PFSK-1 (cell line): Measurements from ENCODE around the gene CC2D2A.

Experiments
- POLR2AphosphoS5 ChIP-seq: IDR thresholded peaks from 2 replicates; pipeline ENCODE4 v1.6.1; 2012; ENCODE audit warnings: low read depth, mild to moderate bottlenecking, control low read depth, low read length, moderate library complexity
- SIN3A ChIP-seq: IDR thresholded peaks from 2 replicates; pipeline ENCODE4 v1.6.1; 2012; ENCODE audit warnings: mild to moderate bottlenecking, low read length, moderate library complexity, borderline replicate concordance; ENCODE audit not compliant: insufficient read depth
- TAF1 ChIP-seq: IDR thresholded peaks from 2 replicates; pipeline ENCODE4 v1.6.1; 2012; ENCODE audit warnings: low read length, control low read depth, borderline replicate concordance; ENCODE audit not compliant: insufficient read depth
- TF ChIP-seq, protein P1 (sequence below), 2 experiments: IDR thresholded peaks; 2 replicates each; pipeline versions ENCODE4 v1.6.1 to v1.8.0; 2011 to 2012; ENCODE audit warnings: low read depth in 2 of 2, low read length in 2 of 2, control low read depth in 1 of 2, inconsistent platforms in 1 of 2, mild to moderate bottlenecking in 1 of 2, moderate library complexity in 1 of 2; ENCODE audit not compliant: insufficient read depth in 1 of 2

DNA sequence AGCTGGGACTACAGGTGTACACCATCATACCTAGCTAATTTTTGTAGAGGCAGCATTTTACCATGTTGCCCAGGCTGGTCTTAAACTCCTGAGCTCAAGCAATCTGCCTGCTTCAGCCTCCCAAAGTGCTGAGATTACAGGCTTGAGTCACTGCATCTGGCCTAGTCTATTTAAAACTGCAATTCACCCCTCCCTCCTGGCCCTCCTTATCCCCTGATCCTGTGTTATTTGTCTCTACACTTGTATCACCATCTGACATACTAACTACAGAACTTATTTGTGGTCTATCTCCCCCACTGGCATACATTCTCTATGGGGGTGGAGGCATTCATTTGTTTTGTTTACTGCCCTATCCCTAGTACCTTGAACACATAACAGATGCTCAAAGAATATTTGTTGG, 23.7 kb downstream of the CC2D2A start:
- TF ChIP-seq SIN3A (no peak), POLR2AphosphoS5 (no peak), TAF1 (no peak)
- TF ChIP-seq, protein P1, sequence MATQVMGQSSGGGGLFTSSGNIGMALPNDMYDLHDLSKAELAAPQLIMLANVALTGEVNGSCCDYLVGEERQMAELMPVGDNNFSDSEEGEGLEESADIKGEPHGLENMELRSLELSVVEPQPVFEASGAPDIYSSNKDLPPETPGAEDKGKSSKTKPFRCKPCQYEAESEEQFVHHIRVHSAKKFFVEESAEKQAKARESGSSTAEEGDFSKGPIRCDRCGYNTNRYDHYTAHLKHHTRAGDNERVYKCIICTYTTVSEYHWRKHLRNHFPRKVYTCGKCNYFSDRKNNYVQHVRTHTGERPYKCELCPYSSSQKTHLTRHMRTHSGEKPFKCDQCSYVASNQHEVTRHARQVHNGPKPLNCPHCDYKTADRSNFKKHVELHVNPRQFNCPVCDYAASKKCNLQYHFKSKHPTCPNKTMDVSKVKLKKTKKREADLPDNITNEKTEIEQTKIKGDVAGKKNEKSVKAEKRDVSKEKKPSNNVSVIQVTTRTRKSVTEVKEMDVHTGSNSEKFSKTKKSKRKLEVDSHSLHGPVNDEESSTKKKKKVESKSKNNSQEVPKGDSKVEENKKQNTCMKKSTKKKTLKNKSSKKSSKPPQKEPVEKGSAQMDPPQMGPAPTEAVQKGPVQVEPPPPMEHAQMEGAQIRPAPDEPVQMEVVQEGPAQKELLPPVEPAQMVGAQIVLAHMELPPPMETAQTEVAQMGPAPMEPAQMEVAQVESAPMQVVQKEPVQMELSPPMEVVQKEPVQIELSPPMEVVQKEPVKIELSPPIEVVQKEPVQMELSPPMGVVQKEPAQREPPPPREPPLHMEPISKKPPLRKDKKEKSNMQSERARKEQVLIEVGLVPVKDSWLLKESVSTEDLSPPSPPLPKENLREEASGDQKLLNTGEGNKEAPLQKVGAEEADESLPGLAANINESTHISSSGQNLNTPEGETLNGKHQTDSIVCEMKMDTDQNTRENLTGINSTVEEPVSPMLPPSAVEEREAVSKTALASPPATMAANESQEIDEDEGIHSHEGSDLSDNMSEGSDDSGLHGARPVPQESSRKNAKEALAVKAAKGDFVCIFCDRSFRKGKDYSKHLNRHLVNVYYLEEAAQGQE (IDR thresholded peaks at IDR 0.05; ENCODE audit: insufficient read depth in 1 of 2, low read depth in 2 of 2, low read length in 2 of 2): no peak
